Thyroid gland (tissue), 4 donors: ENCODE results near the gene PCDH1. TPM values are rescaled to one million over a fixed set of nuclear protein-coding genes. Genes with fewer than 3 reads are reported as not detected.
A peak's percentile ranks its signal among the peaks of the same experiment; 100 is the strongest.

Experiments
- DNase-seq, 2 donors: peaks; one replicate each; pipeline ENCODE4 v3.0.0-alpha.2; 2019
- H3K27ac ChIP-seq, 3 donors: fragments of 200-600 bp; sonication (generic); 1 replicate in 2 of 3; 2 replicates in 1 of 3; pipeline ENCODE4 v1.5.1; 2016 to 2019; ENCODE audit warnings: mild to moderate bottlenecking in 1 of 3, moderate library complexity in 1 of 3
- H3K27me3 ChIP-seq: fragments of 200-600 bp; sonication (generic); one replicate; pipeline ENCODE4 v1.5.1; 2019
- H3K36me3 ChIP-seq, 2 donors: fragments of 200-600 bp; sonication (generic); one replicate each; pipeline ENCODE4 v1.5.1; 2016 to 2019
- H3K4me1 ChIP-seq, 2 donors: fragments of 200-600 bp; sonication (generic); one replicate each; pipeline ENCODE4 v1.5.1; 2017 to 2019
- H3K4me3 ChIP-seq, 3 donors: fragments of 200-600 bp; sonication (generic); replicated peaks in 1 of 3; 1 replicate in 2 of 3; 2 replicates in 1 of 3; pipeline ENCODE4 v1.5.1; 2016; ENCODE audit warnings: mild to moderate bottlenecking in 1 of 3
- H3K9me3 ChIP-seq: fragments of 200-600 bp; sonication (generic); one replicate; pipeline ENCODE4 v1.5.1; 2017
- CTCF ChIP-seq, 6 experiments: fragments of 200-600 bp in 3 of 6; fragments of 450-650 bp in 3 of 6; sonication (generic) in 3 of 6; IDR thresholded peaks; one replicate each; pipeline ENCODE4 v1.5.1; 2016 to 2019; ENCODE audit warnings: antibody characterized with exemption in 6 of 6, mild to moderate bottlenecking in 2 of 6, inconsistent platforms in 1 of 6, moderate library complexity in 1 of 6
- POLR2A ChIP-seq, 2 donors: fragments of 450-650 bp; IDR thresholded peaks; one replicate each; pipeline ENCODE4 v1.6.1; 2017; ENCODE audit warnings: antibody characterized with exemption in 2 of 2, mild to moderate bottlenecking in 2 of 2, moderate library complexity in 1 of 2
- WGBS, 2 donors: methylation state at CpG; one replicate each; pipeline ENCODE4 v1.1.5; 2017; 5-methylcytosine and 5-hydroxymethylcytosine counted together
- intact Hi-C: fragments of 100-400 bp; cut with DNase I; formaldehyde crosslinking; loops from one replicate; pipeline ENCODE4 v1.15.1; 2023
- total RNA-seq, 4 donors: library from RNA; depleted of rRNA; stranded (reverse); fragments of >200 nt; gene quantifications; one replicate each; pipeline ENCODE4 v1.2.3, GENCODE V29; 2016

The PCDH1 gene
- total RNA-seq, 4 donors from 2014 or later: 23.4 to 76.2 (median 37.5) TPM

GRCh38 chr5:141914199-141914743, 36.1 kb upstream of the PCDH1 start:
- intact Hi-C loops: no loop called here
- no peaks in the 10 kb centered on the region for H3K36me3 ChIP-seq
- H3K27me3 ChIP-seq: no peaks in the 10 kb centered on the region
- WGBS, 2 donors: 42 to 47% methylated on average over 11 of the region's 40 CpGs
- no peak overlapping the region for H3K27ac ChIP-seq
- H3K4me3 ChIP-seq: peak overlapping the region in 1 of 3 donors; percentile 13
- no peak for TF ChIP-seq POLR2A (IDR thresholded peaks at IDR 0.05)
- TF ChIP-seq CTCF (IDR thresholded peaks at IDR 0.05): peak in 4 of 6 experiments; percentile 19 to 42 (median 30)
- no peaks in the 10 kb centered on the region for H3K9me3 ChIP-seq
- peak; percentile 37 to 42 for DNase-seq
- peaks cover 4 to 7% of the 10 kb centered on the region in 2 donors for H3K4me1 ChIP-seq

- H3K27ac ChIP-seq: no peak overlapping the region
- no peak for DNase-seq
- no peak for TF ChIP-seq POLR2A (IDR thresholded peaks at IDR 0.05)
- no peak for TF ChIP-seq CTCF (IDR thresholded peaks at IDR 0.05)
- H3K4me1 ChIP-seq: peaks cover 4 to 7% of the 10 kb centered on the region in 2 donors
- 30% methylated on average over 16 of the region's 16 CpGs for WGBS, 2 donors
- intact Hi-C loops: no loop called here
- no peaks in the 10 kb centered on the region for H3K27me3 ChIP-seq
- no peaks in the 10 kb centered on the region for H3K9me3 ChIP-seq
- no peaks in the 10 kb centered on the region for H3K36me3 ChIP-seq
- H3K4me3 ChIP-seq: peak overlapping the region in 1 of 3 donors; percentile 13
Observed at GRCh38 chr5:141913560-141914198, 35.5 kb upstream of the PCDH1 start.

GRCh38 chr5:141910271-141910673, 32.1 kb upstream of the PCDH1 start:
- Histone ChIP-seq H3K27ac (no peak overlapping the region), H3K36me3 (no peaks in the 10 kb centered on the region), H3K4me3 (no peak overlapping the region), H3K27me3 (no peaks in the 10 kb centered on the region), H3K4me1 (peaks cover 4 to 7% of the 10 kb centered on the region in 2 donors), H3K9me3 (no peaks in the 10 kb centered on the region)
- TF ChIP-seq CTCF (IDR thresholded peaks at IDR 0.05) (no peak), POLR2A (IDR thresholded peaks at IDR 0.05) (no peak)
- DNase-seq: peak; percentile 11
- intact Hi-C loops: no loop called here
- WGBS, 2 donors: 46 to 63% methylated on average over 2 of the region's 2 CpGs

- WGBS, 2 donors: 79 to 86% methylated on average over 4 of the region's 4 CpGs
- Histone ChIP-seq H3K4me1 (peaks cover 5% of the 10 kb centered on the region in 2 donors), H3K9me3 (no peaks in the 10 kb centered on the region), H3K27me3 (no peaks in the 10 kb centered on the region), H3K36me3 (no peaks in the 10 kb centered on the region), H3K4me3 (no peak overlapping the region), H3K27ac (no peak overlapping the region)
- TF ChIP-seq CTCF (IDR thresholded peaks at IDR 0.05) (no peak), POLR2A (IDR thresholded peaks at IDR 0.05) (no peak)
- intact Hi-C loops: no loop called here
- no peak for DNase-seq
Observed at GRCh38 chr5:141909212-141909611, 31.0 kb upstream of the PCDH1 start.

GRCh38 chr5:141908796-141909195, 30.6 kb upstream of the PCDH1 start:
- WGBS, 2 donors: 90 to 92% methylated on average over 2 of the region's 2 CpGs
- Histone ChIP-seq H3K4me1 (peaks cover under 1 to 4% of the 10 kb centered on the region in 2 donors), H3K36me3 (no peaks in the 10 kb centered on the region), H3K27me3 (no peaks in the 10 kb centered on the region), H3K27ac (no peak overlapping the region), H3K9me3 (no peaks in the 10 kb centered on the region), H3K4me3 (no peak overlapping the region)
- no peak for DNase-seq
- intact Hi-C loops: no loop called here
- TF ChIP-seq CTCF (IDR thresholded peaks at IDR 0.05) (no peak), POLR2A (IDR thresholded peaks at IDR 0.05) (no peak)
